ENCODE results near the gene VRK2. TPM values are rescaled to one million over a fixed set of nuclear protein-coding genes. Genes with fewer than 3 reads are reported as not detected.

The VRK2 gene
- polyA plus RNA-seq, 1 donor from 2014 or later: 0.45 TPM

DNA sequence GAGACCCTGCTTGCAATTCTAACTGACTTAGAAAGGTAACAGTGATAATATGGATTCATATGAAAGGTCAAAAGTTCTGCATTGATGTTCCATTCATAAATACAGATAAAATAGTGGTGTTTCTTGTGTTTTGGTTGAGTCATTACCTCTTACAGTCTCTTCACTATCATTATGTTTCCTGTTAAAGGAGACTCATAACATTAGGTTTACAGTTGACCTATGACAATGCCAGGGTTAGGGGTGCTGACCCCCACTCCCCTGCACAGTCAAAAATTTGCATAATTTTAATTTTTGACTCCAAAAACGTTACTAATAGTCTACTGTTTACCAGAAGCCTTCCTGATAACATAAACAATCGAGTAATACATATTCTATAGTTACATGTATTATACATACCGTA lies 75.4 kb downstream of the VRK2 start:
- H3K79me2 ChIP-seq (replicated peaks; ENCODE audit: insufficient read depth, low read length): no peaks in the 10 kb centered on the region
- no peaks in the 10 kb centered on the region for H4K20me1 ChIP-seq (ENCODE audit: insufficient read depth)
- no peaks in the 10 kb centered on the region for H3K9me3 ChIP-seq (ENCODE audit: low read length)
- H3K27me3 ChIP-seq (ENCODE audit: insufficient read depth, low read depth, low read length): no peaks in the 10 kb centered on the region
- H3K9ac ChIP-seq (ENCODE audit: low read length): no peak overlapping the region
- H3K27ac ChIP-seq (ENCODE audit: low read length): no peak overlapping the region
- no peaks in the 10 kb centered on the region for H3K36me3 ChIP-seq (ENCODE audit: insufficient read depth, low read length)
- no peak overlapping the region for H3K4me3 ChIP-seq (ENCODE audit: low read length)
- no peaks in the 10 kb centered on the region for H3F3A ChIP-seq (ENCODE audit: insufficient read depth, low read length, poor library complexity, severe bottlenecking)
- no peak overlapping the region for H2AFZ ChIP-seq (ENCODE audit: low read depth, low read length)
- H3K9me2 ChIP-seq (ENCODE audit: insufficient read depth, low read length): no peaks in the 10 kb centered on the region
- TF ChIP-seq SMC3 (conservative IDR thresholded peaks at IDR 0.05; ENCODE audit: poor library complexity) (no peak), EZH2 (IDR thresholded peaks at IDR 0.05; ENCODE audit: borderline replicate concordance, insufficient read depth, low read length, poor library complexity, severe bottlenecking) (no peak), RAD21 (conservative IDR thresholded peaks at IDR 0.05) (no peak), EP300 (conservative IDR thresholded peaks at IDR 0.05; ENCODE audit: poor library complexity, severe bottlenecking) (no peak), TAF1 (IDR thresholded peaks at IDR 0.05; ENCODE audit: low read depth) (no peak), MXI1 (conservative IDR thresholded peaks at IDR 0.05; ENCODE audit: poor library complexity, severe bottlenecking) (no peak), POLR2AphosphoS5 (IDR thresholded peaks at IDR 0.05) (no peak)
- TF ChIP-seq, protein P1, sequence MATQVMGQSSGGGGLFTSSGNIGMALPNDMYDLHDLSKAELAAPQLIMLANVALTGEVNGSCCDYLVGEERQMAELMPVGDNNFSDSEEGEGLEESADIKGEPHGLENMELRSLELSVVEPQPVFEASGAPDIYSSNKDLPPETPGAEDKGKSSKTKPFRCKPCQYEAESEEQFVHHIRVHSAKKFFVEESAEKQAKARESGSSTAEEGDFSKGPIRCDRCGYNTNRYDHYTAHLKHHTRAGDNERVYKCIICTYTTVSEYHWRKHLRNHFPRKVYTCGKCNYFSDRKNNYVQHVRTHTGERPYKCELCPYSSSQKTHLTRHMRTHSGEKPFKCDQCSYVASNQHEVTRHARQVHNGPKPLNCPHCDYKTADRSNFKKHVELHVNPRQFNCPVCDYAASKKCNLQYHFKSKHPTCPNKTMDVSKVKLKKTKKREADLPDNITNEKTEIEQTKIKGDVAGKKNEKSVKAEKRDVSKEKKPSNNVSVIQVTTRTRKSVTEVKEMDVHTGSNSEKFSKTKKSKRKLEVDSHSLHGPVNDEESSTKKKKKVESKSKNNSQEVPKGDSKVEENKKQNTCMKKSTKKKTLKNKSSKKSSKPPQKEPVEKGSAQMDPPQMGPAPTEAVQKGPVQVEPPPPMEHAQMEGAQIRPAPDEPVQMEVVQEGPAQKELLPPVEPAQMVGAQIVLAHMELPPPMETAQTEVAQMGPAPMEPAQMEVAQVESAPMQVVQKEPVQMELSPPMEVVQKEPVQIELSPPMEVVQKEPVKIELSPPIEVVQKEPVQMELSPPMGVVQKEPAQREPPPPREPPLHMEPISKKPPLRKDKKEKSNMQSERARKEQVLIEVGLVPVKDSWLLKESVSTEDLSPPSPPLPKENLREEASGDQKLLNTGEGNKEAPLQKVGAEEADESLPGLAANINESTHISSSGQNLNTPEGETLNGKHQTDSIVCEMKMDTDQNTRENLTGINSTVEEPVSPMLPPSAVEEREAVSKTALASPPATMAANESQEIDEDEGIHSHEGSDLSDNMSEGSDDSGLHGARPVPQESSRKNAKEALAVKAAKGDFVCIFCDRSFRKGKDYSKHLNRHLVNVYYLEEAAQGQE (IDR thresholded peaks at IDR 0.05; ENCODE audit: borderline replicate concordance): no peak
- TF ChIP-seq, protein P2, sequence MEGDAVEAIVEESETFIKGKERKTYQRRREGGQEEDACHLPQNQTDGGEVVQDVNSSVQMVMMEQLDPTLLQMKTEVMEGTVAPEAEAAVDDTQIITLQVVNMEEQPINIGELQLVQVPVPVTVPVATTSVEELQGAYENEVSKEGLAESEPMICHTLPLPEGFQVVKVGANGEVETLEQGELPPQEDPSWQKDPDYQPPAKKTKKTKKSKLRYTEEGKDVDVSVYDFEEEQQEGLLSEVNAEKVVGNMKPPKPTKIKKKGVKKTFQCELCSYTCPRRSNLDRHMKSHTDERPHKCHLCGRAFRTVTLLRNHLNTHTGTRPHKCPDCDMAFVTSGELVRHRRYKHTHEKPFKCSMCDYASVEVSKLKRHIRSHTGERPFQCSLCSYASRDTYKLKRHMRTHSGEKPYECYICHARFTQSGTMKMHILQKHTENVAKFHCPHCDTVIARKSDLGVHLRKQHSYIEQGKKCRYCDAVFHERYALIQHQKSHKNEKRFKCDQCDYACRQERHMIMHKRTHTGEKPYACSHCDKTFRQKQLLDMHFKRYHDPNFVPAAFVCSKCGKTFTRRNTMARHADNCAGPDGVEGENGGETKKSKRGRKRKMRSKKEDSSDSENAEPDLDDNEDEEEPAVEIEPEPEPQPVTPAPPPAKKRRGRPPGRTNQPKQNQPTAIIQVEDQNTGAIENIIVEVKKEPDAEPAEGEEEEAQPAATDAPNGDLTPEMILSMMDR (IDR thresholded peaks at IDR 0.05; ENCODE audit: poor library complexity, severe bottlenecking): no peak
- H3K4me2 ChIP-seq (ENCODE audit: low read length): no peak overlapping the region

- H3K4me3 ChIP-seq (ENCODE audit: low read length): no peak overlapping the region
- no peaks in the 10 kb centered on the region for H3K9me2 ChIP-seq (ENCODE audit: insufficient read depth, low read length)
- no peaks in the 10 kb centered on the region for H3F3A ChIP-seq (ENCODE audit: insufficient read depth, low read length, poor library complexity, severe bottlenecking)
- no peak overlapping the region for H3K27ac ChIP-seq (ENCODE audit: low read length)
- no peaks in the 10 kb centered on the region for H3K36me3 ChIP-seq (ENCODE audit: insufficient read depth, low read length)
- H3K27me3 ChIP-seq (ENCODE audit: insufficient read depth, low read depth, low read length): no peaks in the 10 kb centered on the region
- H2AFZ ChIP-seq (ENCODE audit: low read depth, low read length): no peak overlapping the region
- no peak overlapping the region for H3K4me2 ChIP-seq (ENCODE audit: low read length)
- H3K79me2 ChIP-seq (replicated peaks; ENCODE audit: insufficient read depth, low read length): no peaks in the 10 kb centered on the region
- no peaks in the 10 kb centered on the region for H3K9me3 ChIP-seq (ENCODE audit: low read length)
- no peak overlapping the region for H3K9ac ChIP-seq (ENCODE audit: low read length)
- TF ChIP-seq SMC3 (conservative IDR thresholded peaks at IDR 0.05; ENCODE audit: poor library complexity): no peak
- no peaks in the 10 kb centered on the region for H4K20me1 ChIP-seq (ENCODE audit: insufficient read depth)
Observed at GRCh38 chr2:58122540-58122939, 75.9 kb downstream of the VRK2 start.

- H3K9ac ChIP-seq (ENCODE audit: low read length): no peak overlapping the region
- no peak overlapping the region for H3K4me3 ChIP-seq (ENCODE audit: low read length)
- no peaks in the 10 kb centered on the region for H3K79me2 ChIP-seq (replicated peaks; ENCODE audit: insufficient read depth, low read length)
- no peak overlapping the region for H3K4me2 ChIP-seq (ENCODE audit: low read length)
- no peaks in the 10 kb centered on the region for H3K9me3 ChIP-seq (ENCODE audit: low read length)
- H3F3A ChIP-seq (ENCODE audit: insufficient read depth, low read length, poor library complexity, severe bottlenecking): no peaks in the 10 kb centered on the region
- H2AFZ ChIP-seq (ENCODE audit: low read depth, low read length): no peak overlapping the region
- H3K36me3 ChIP-seq (ENCODE audit: insufficient read depth, low read length): no peaks in the 10 kb centered on the region
- no peaks in the 10 kb centered on the region for H4K20me1 ChIP-seq (ENCODE audit: insufficient read depth)
- no peaks in the 10 kb centered on the region for H3K9me2 ChIP-seq (ENCODE audit: insufficient read depth, low read length)
- no peaks in the 10 kb centered on the region for H3K27me3 ChIP-seq (ENCODE audit: insufficient read depth, low read depth, low read length)
- no peak overlapping the region for H3K27ac ChIP-seq (ENCODE audit: low read length)
- TF ChIP-seq EP300 (conservative IDR thresholded peaks at IDR 0.05; ENCODE audit: poor library complexity, severe bottlenecking) (no peak), POLR2AphosphoS5 (IDR thresholded peaks at IDR 0.05) (no peak), MXI1 (conservative IDR thresholded peaks at IDR 0.05; ENCODE audit: poor library complexity, severe bottlenecking) (no peak), SMC3 (conservative IDR thresholded peaks at IDR 0.05; ENCODE audit: poor library complexity) (no peak)
- TF ChIP-seq, protein P2 (IDR thresholded peaks at IDR 0.05; ENCODE audit: poor library complexity, severe bottlenecking): no peak
Observed at GRCh38 chr2:58127111-58127510, 80.5 kb downstream of the VRK2 start.
